IMR-90 (cell line): ENCODE measurements around the gene SCARB1. TPM values are rescaled to one million over a fixed set of nuclear protein-coding genes. Genes with fewer than 3 reads are reported as not detected.

ENCODE experiments used
- ATAC-seq: fragments of 200-7000 bp; cut with Tn5 transposase; 2 replicates; pipeline ENCODE4 v1.9.1; 2020; ENCODE audit warnings: low read depth, mild to moderate bottlenecking, moderate library complexity
- BruUV-seq: library from RNA; stranded (reverse); fragments of 400-500 nt; replicated peaks from 2 replicates; lab custom pipeline; 2021; lab: Mats Ljungman, UMichigan
- CTCF ChIA-PET: fragments of 300-600 bp; formaldehyde crosslinking; extraction: SDS; loops from one replicate; lab custom pipeline; 2021; ENCODE audit warnings: antibody characterized with exemption; lab: Yijun Ruan, JAX
- POLR2A ChIA-PET: fragments of 300-600 bp; sonication (Branson Sonifier 250); formaldehyde crosslinking; loops from one replicate; lab custom pipeline; 2022; ENCODE audit warnings: antibody characterized with exemption; ENCODE audit not compliant: unreplicated experiment; lab: Charles Lee
- DNase-seq: peaks from one replicate; pipeline ENCODE4 v3.0.0; 2013
- H2AFZ ChIP-seq: replicated peaks from 2 replicates; pipeline ENCODE3; 2013; ENCODE audit warnings: low read length, mild to moderate bottlenecking; ENCODE audit not compliant: poor library complexity
- H2AK5ac ChIP-seq: 2 replicates; pipeline ENCODE4 v1.6.1; 2013; ENCODE audit warnings: low read depth, low read length, inconsistent platforms
- H2AK9ac ChIP-seq: replicated peaks from 2 replicates; pipeline ENCODE3; 2013; ENCODE audit warnings: mild to moderate bottlenecking, low read depth, low read length, moderate library complexity; ENCODE audit not compliant: poor library complexity
- H2BK120ac ChIP-seq: 2 replicates; pipeline ENCODE4 v1.6.1; 2013; ENCODE audit warnings: low read depth, low read length, inconsistent platforms
- H2BK15ac ChIP-seq: 3 replicates; pipeline ENCODE4 v1.6.1; 2013; ENCODE audit warnings: low read depth, low read length, inconsistent platforms
- H2BK20ac ChIP-seq: 2 replicates; pipeline ENCODE4 v1.6.1; 2013; ENCODE audit warnings: low read depth, mild to moderate bottlenecking, inconsistent platforms, low read length, moderate library complexity
- H2BK5ac ChIP-seq: 2 replicates; pipeline ENCODE4 v1.6.1; 2013; ENCODE audit warnings: mild to moderate bottlenecking, low read depth, low read length, inconsistent platforms; ENCODE audit not compliant: poor library complexity, severe bottlenecking
- H3K14ac ChIP-seq: replicated peaks from 2 replicates; pipeline ENCODE4 v1.6.1; 2013; ENCODE audit warnings: low read depth, low read length, inconsistent platforms
- H3K18ac ChIP-seq: 2 replicates; pipeline ENCODE4 v1.6.1; 2013; ENCODE audit warnings: low read depth, low read length, control low read depth
- H3K23ac ChIP-seq: 2 replicates; pipeline ENCODE4 v1.6.1; 2013; ENCODE audit warnings: low read depth, low read length, inconsistent platforms
- H3K27ac ChIP-seq: 2 replicates; pipeline ENCODE4 v1.5.1; 2013; ENCODE audit warnings: mild to moderate bottlenecking, control low read depth, low read length; ENCODE audit not compliant: insufficient read depth
- H3K27me3 ChIP-seq: 2 replicates; pipeline ENCODE4 v1.6.1; 2013; ENCODE audit warnings: low read length; ENCODE audit not compliant: control insufficient read depth, insufficient read depth
- H3K36me3 ChIP-seq: 2 replicates; pipeline ENCODE4 v1.6.1; 2013; ENCODE audit warnings: low read length, mixed read lengths; ENCODE audit not compliant: control insufficient read depth, insufficient read depth
- H3K4ac ChIP-seq: 2 replicates; pipeline ENCODE4 v1.6.1; 2013; ENCODE audit warnings: low read depth, low read length, inconsistent platforms
- H3K4me1 ChIP-seq: 2 replicates; pipeline ENCODE4 v1.6.1; 2013; ENCODE audit warnings: low read length, mixed read lengths; ENCODE audit not compliant: control insufficient read depth, insufficient read depth
- H3K4me2 ChIP-seq: 2 replicates; pipeline ENCODE4 v1.6.1; 2013; ENCODE audit warnings: low read depth, mild to moderate bottlenecking, control low read depth, low read length, moderate library complexity
- H3K4me3 ChIP-seq: 2 replicates; pipeline ENCODE4 v1.5.1; 2013; ENCODE audit warnings: low read depth, mild to moderate bottlenecking, control low read depth, low read length, moderate library complexity; ENCODE audit not compliant: insufficient read depth
- H3K56ac ChIP-seq: 2 replicates; pipeline ENCODE4 v1.6.1; 2013; ENCODE audit warnings: low read length, inconsistent platforms; ENCODE audit not compliant: insufficient read depth; ENCODE audit errors: extremely low read depth
- H3K79me1 ChIP-seq, 2 experiments: 2 replicates each; pipeline ENCODE4 v1.6.1; 2013; ENCODE audit warnings: low read length in 2 of 2, inconsistent platforms in 1 of 2, low read depth in 1 of 2
- H3K9ac ChIP-seq: 2 replicates; pipeline ENCODE4 v1.6.1; 2013; ENCODE audit warnings: low read depth, low read length, control low read depth
- H3K9me1 ChIP-seq: 2 replicates; pipeline ENCODE4 v1.6.1; 2013; ENCODE audit warnings: low read length, inconsistent platforms; ENCODE audit not compliant: insufficient read depth
- H3K9me3 ChIP-seq: 2 replicates; pipeline ENCODE4 v1.6.1; 2013; ENCODE audit warnings: low read length; ENCODE audit not compliant: control insufficient read depth, insufficient read depth
- H4K20me1 ChIP-seq: 2 replicates; pipeline ENCODE4 v1.6.1; 2013; ENCODE audit warnings: low read length, inconsistent platforms; ENCODE audit not compliant: insufficient read depth
- H4K5ac ChIP-seq: 2 replicates; pipeline ENCODE4 v1.6.1; 2013; ENCODE audit warnings: mild to moderate bottlenecking, low read depth, low read length, control low read depth
- H4K8ac ChIP-seq, 2 experiments: 2 replicates each; pipeline ENCODE4 v1.6.1; 2013; ENCODE audit warnings: low read depth in 2 of 2, low read length in 2 of 2, control low read depth in 1 of 2, inconsistent platforms in 1 of 2
- H4K91ac ChIP-seq: 2 replicates; pipeline ENCODE4 v1.6.1; 2013; ENCODE audit warnings: low read depth, low read length, inconsistent platforms; ENCODE audit not compliant: insufficient read depth
- BHLHE40 ChIP-seq: fragments of 150-350 bp; IDR thresholded peaks from 2 replicates; pipeline ENCODE4 v1.6.1; 2016; ENCODE audit warnings: mild to moderate bottlenecking, low read depth, low read length
- CHD1 ChIP-seq: IDR thresholded peaks from 2 replicates; pipeline ENCODE4 v1.6.1; 2012; ENCODE audit warnings: low read depth, low read length, improper control_type of control experiment
- CTCF ChIP-seq: conservative IDR thresholded peaks from 2 replicates; pipeline ENCODE4 v1.5.1; 2012; ENCODE audit warnings: mild to moderate bottlenecking, low read depth, low read length, improper control_type of control experiment
- ELK1 ChIP-seq: fragments of 150-350 bp; IDR thresholded peaks from 2 replicates; pipeline ENCODE4 v1.6.1; 2016; ENCODE audit warnings: low read depth, mild to moderate bottlenecking, low read length, moderate library complexity, borderline replicate concordance
- FOS ChIP-seq: fragments of 150-350 bp; IDR thresholded peaks from 2 replicates; pipeline ENCODE4 v1.6.1; 2016; ENCODE audit warnings: low read depth, low read length
- MAFK ChIP-seq: IDR thresholded peaks from 2 replicates; pipeline ENCODE4 v1.6.1; 2012; ENCODE audit warnings: low read depth, low read length, improper control_type of control experiment
- MXI1 ChIP-seq: IDR thresholded peaks from 2 replicates; pipeline ENCODE4 v1.6.1; 2012; ENCODE audit warnings: low read depth, mild to moderate bottlenecking, low read length, moderate library complexity, borderline replicate concordance
- NFE2L2 ChIP-seq: fragments of 150-350 bp; IDR thresholded peaks from 2 replicates; pipeline ENCODE4 v1.6.1; 2016; ENCODE audit warnings: low read depth, mild to moderate bottlenecking, low read length
- POLR2A ChIP-seq: IDR thresholded peaks from 2 replicates; pipeline ENCODE4 v1.6.1; 2012; ENCODE audit warnings: mild to moderate bottlenecking, low read depth, low read length
- RCOR1 ChIP-seq: IDR thresholded peaks from 2 replicates; pipeline ENCODE4 v1.6.1; 2012; ENCODE audit warnings: mild to moderate bottlenecking, low read length, improper control_type of control experiment; ENCODE audit not compliant: insufficient replicate concordance
- SMC3 ChIP-seq: fragments of 150-350 bp; IDR thresholded peaks from 2 replicates; pipeline ENCODE4 v1.6.1; 2016; ENCODE audit warnings: low read depth, mild to moderate bottlenecking, antibody characterized with exemption, low read length, moderate library complexity
- USF2 ChIP-seq: fragments of 150-350 bp; IDR thresholded peaks from 2 replicates; pipeline ENCODE4 v1.6.1; 2017; ENCODE audit warnings: mild to moderate bottlenecking, antibody characterized with exemption, low read length, low read depth
- WGBS, 2 experiments: methylation state at CpG; one replicate each; pipeline versions ENCODE4 v1.1.5 to v1.1.7; 2013; ENCODE audit warnings: missing lambda C conversion rate in 2 of 2; ENCODE audit not compliant: insufficient read length in 1 of 2; ENCODE audit errors: extremely low coverage in 2 of 2; 5-methylcytosine and 5-hydroxymethylcytosine counted together
- dilution Hi-C: fragments of 300-500 bp; cut with HindIII; formaldehyde crosslinking; loops from one replicate; pipeline ENCODE4 v1.14.3; 2018; ENCODE audit warnings: low sequenced_read_pairs; ENCODE audit not compliant: unreplicated experiment
- in situ Hi-C: fragments of 300-500 bp; cut with MboI; formaldehyde crosslinking; loops from 3 replicates; pipeline ENCODE4 v1.14.3; 2019; ENCODE audit warnings: low sequenced_read_pairs, inconsistent platforms, mixed read lengths
- intact Hi-C: fragments of 100-400 bp; cut with micrococcal nuclease; formaldehyde crosslinking; loops from 2 replicates; pipeline ENCODE4 v1.10.0; 2022
- polyA plus RNA-seq, 3 experiments: library from polyadenylated mRNA; depleted of rRNA; stranded (reverse); fragments of >200 nt; gene quantifications; 2 replicates each; pipeline ENCODE4 v1.2.3, GENCODE V29; 2012; ENCODE audit warnings: low replicate concordance in 1 of 3
- total RNA-seq: library from RNA; depleted of rRNA; stranded (reverse); fragments of >200 nt; gene quantifications from 2 replicates; pipeline ENCODE4 v1.2.3, GENCODE V29; 2012

SCARB1 gene
- total and polyA plus RNA-seq, 2 of the 4 experiments (the other 2 are of a cell fraction) = 3.0 to 24.8 TPM

GRCh38 chr12:124762791-124763593, 100.7 kb downstream of the SCARB1 start (continued):
- no peak for TF ChIP-seq CTCF

GRCh38 chr12:124762384-124762783, 101.3 kb downstream of the SCARB1 start:
- H3K36me3 ChIP-seq = no peaks in the 10 kb centered on the region
- ATAC-seq (no peak), DNase-seq (no peak)
- peaks cover 19% of the 10 kb centered on the region for H3K4me1 ChIP-seq
- no peak overlapping the region; the same call in 1 of the 2 replicates for H3K4ac ChIP-seq
- H4K91ac ChIP-seq = no peak overlapping the region
- no peak overlapping the region for H3K4me2 ChIP-seq
- H2BK20ac ChIP-seq = peak overlapping the region; percentile 20; the same call in 1 of the 2 replicates
- ChIA-PET POLR2A (no interaction called here), CTCF (interaction anchor here (0.6 to 0.8 kb wide), 3 partner anchors 9 to 133 kb away, joined by 3 to 4 read pairs (median 3); no protein-coding TSS in a partner anchor)
- WGBS, 2 experiments = 100% methylated on average over 1 of the region's 8 CpGs; no CpG with 5 or more reads in 1 of the 2 experiments
- H3K18ac ChIP-seq = no peak overlapping the region
- intact Hi-C loops (loop anchor here (10.0 kb wide), 1 partner anchor 108 kb away; no protein-coding TSS in a partner anchor), dilution Hi-C loops (no loop called here), in situ Hi-C loops (no loop called here)
- peaks cover 7% of the 10 kb centered on the region; the same call in 1 of the 2 replicates for H3K27me3 ChIP-seq
- BruUV-seq = no TSS peak
- peaks cover 9% of the 10 kb centered on the region; the same call in 1 of the 2 replicates for H4K20me1 ChIP-seq
- H3K9ac ChIP-seq = no peak overlapping the region
- peaks cover 3% of the 10 kb centered on the region for H3K9me3 ChIP-seq
- peaks cover 4% of the 10 kb centered on the region; the same call in 1 of the 2 replicates for H3K9me1 ChIP-seq
- H2BK15ac ChIP-seq = peak overlapping the region; percentile 9; the same call in 1 of the 3 replicates
- no peak overlapping the region for H2BK5ac ChIP-seq
- no peak overlapping the region for H2BK120ac ChIP-seq
- H3K79me1 ChIP-seq = peaks cover 0 to 4% of the 10 kb centered on the region in 2 experiments; a peak in 1 of 4 replicates
- no peak overlapping the region for H2AK9ac ChIP-seq
- H2AFZ ChIP-seq = no peak overlapping the region
- no peak overlapping the region for H4K5ac ChIP-seq
- H3K23ac ChIP-seq = no peak overlapping the region
- H3K14ac ChIP-seq = no peak overlapping the region; the same call in 1 of the 2 replicates
- H3K27ac ChIP-seq = no peak overlapping the region
- no peak overlapping the region for H3K56ac ChIP-seq
- H2AK5ac ChIP-seq = peak overlapping the region; percentile 27; the same call in 1 of the 2 replicates
- H3K4me3 ChIP-seq = no peak overlapping the region
- H4K8ac ChIP-seq = no peak overlapping the region
- TF ChIP-seq CHD1 (no peak), NFE2L2 (no peak), USF2 (no peak), MXI1 (no peak), FOS (no peak), MAFK (no peak), SMC3 (no peak), BHLHE40 (no peak), ELK1 (no peak), RCOR1 (no peak), POLR2A (no peak)
